NCI-H446 (cell line): Measurements from ENCODE around the gene TBC1D9.
"Not testable (repeated sequence)": the region's sequence is repeated elsewhere in the genome, so short reads cannot be mapped to it uniquely, and the experiment has no call there.

Experiments
- DNase-seq, 2 experiments: peaks; one replicate each; lab custom pipeline; 2025; lab: John Stamatoyannopoulos, UW

The TBC1D9 gene

DNA sequence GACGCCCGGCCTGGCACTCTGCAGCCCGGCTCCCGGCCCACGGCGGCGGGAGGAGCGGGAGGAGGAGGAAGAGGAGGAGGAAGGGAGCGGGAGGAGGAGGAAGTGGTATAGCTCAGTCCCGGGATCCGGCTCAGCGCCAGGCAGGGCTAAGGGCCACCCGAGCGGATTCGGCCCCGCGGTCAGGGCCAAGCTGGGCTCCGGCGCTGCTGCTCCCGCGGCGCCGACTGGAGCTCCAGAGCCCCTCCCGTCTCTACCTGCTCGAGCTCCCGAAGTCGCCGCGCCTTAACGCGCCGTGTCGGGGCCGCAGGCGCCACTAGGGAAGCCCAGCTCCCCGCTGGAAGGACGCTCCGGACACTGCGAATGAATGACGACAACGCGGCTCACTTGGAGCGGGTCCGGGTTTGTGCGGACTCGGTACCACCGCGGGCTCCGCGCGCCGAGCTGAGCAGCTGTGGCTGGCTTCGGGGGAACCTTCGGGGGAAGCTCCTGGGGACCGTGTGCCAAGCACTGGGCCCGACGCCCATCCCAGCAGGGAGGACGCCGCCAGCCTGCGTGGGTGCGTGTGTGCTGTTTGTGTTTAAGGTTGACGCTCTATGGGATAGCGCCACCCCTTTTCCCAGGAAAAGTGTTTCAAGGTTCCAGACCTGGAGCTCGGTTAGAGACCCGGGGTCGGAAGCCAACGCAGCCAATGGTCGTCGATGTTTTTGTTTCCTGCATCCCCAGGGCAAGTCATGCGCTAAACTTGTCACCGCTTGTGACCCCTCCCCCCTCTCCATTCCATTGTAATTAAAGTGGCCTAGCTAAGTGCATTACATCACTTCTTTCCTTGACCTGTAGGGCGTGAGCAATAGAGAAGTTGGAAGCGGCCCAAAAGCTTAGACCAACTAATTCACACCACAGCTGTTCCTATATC is at the start of gene TBC1D9:
TSS of gene TBC1D9 (minus strand) at position 67 of the 913 bp plus-strand sequence. CDS start 340 bp downstream, outside the sequence.
- peak; percentile 81 to 87 for DNase-seq

DNA sequence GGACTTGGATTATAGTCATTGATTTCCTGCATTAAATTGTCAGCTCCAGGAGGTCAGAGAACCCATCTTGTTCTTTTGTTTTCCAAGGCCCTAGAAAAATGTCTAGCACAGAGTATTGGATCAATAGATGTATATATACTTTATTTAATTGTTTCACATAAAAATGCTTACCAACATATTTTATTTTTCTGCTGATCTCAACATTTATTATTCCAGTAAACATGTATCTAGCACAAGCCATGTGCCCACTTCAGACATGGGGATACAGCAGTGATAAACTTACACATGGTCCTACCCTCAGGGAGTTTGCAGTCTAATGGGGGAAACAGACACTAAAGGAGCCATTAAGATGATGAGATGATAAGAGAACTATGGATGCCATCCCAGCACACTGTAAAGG is 49.1 kb upstream of the TBC1D9 start:
- no peak for DNase-seq

DNA sequence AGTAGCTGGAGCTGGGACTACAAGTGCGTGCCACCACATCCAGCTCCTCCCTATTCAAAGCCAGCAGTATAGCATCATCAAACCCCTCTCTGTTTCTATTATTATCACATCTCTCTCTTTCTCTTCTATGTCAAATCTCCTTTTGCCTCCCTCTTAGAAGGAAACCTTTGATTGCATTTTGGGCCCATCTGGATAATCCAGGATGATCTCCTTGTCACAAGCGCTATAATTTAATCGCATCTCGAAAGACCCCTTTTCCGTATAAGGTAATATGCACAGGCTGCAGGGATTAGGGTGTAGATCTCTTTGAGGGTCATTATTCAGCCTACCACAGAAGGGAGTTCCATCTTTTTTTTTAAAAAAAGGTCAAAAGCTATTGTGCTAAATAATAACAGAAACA is 46.4 kb upstream of the TBC1D9 start:
- DNase-seq: no peak

DNA sequence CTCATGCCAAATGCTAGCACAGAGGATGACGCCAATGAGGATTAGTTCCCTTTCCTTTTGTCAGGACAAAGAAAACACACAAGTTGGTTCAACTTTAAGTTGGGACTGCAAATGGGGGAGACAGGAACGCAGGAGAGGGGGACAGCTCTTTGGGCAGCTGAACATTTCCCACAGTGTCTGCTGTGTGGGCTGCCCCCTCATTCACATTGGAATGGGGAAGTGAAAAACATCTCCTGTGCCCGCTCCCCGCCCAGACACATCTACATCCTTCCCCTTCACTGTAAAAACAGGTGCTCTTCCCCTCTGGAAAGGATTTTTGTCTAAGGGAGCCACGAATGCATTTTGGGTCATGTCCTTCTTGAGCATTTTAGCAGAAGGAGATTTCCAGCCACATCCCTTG is 44.5 kb upstream of the TBC1D9 start:
- DNase-seq: no peak

DNA sequence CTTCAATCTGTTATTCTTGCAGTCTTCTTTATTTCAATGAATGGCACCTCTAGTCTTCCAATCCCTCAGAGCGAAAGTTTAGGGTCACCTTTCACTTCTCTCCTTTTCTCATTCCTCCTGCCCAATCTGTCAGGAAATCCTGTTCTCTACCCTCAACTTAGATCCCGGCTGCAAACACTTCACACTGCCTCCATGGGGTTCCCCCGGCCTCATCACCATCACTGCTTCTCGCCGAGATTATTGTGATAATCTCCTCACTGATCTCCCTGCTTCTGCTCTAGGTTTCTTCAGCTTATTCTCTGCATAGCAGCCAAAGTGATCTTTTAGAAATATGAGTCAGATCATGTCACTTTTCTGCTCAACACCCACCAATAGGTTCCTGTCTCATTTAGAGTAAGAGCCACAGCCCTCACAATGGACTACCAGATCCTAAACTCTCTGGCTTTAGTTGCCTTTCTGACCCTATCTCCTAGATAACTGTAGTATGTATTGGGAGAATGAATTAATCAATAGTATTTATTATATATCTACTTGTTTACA is 43.6 kb upstream of the TBC1D9 start:
- no peak for DNase-seq

DNA sequence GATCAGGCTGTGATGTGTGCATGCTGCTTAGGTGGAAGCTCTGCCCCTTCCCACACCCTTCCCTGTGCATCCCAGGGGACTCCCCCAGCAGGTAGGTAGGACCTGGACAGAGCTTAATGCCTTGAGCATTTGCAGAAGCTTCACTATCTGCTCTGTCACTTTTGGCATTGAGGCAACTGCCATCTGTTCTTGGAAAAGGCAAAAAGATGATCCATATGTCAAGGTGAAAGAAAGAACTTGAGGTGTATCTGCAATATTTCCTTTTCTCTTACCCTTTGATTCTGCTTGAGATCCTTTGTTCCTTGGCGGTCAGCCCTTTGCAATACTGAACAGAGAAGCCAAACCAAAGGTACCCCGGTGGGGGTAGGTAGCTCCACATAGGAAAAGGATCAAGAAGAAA is 37.1 kb upstream of the TBC1D9 start:
- no peak for DNase-seq

DNA sequence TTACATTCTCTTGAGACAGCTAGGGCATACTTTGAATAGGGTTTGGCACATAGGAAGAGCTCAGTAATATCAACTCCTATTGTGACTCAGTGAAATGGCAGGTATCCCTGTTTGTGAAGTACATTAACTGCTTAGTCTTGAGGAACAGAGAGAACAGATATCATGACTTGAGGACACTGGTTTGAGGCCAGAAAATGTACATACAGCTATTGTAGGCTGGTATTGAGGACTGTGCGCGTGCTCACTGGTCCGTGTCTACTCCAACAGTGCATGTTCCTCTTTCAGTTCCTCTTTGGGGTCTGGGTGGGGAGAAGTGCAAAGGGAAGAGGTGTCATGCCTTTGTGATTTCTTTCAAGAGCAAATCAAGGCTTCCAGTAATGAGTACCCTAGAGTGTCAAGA is 34.6 kb upstream of the TBC1D9 start:
- no peak for DNase-seq

DNA sequence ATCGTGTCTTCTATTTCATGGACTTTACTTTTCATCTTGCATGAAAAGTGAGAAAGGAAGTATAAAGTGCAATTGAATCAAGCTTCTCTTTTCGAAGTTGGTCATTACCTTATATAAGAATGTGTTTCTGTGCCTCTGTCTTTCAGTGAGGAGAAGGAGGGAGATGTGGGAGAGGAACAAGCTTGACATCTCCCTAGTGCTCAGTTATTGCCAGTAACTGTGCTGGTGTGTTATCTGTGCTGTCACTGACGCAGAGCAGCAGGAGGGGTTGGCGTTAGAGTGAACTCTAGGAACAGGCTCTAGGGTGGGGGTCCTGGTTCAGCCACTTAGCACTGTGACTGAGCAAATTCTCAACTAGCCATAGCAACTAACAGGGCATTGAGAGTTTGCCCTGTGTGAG is 34.0 kb upstream of the TBC1D9 start:
- no peak for DNase-seq

DNA sequence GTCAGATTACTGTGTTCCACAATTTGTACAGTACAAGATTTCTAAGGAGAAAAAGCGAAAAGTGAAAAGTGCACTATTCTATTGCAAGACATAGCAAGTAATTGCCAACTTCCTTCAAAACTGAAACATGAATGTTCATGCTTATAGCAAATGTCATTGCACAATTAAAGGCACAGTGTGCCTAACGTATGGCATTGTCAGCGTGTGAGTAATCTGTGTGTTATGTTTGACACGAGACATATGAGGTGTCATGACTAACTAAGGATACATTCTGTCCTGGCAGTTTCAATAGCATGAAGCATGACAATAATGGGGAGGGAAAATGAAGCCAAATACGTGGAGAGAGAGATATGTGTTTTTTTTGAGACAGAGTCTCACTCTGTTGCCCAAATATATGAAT is 33.6 kb upstream of the TBC1D9 start:
- DNase-seq: no peak

DNA sequence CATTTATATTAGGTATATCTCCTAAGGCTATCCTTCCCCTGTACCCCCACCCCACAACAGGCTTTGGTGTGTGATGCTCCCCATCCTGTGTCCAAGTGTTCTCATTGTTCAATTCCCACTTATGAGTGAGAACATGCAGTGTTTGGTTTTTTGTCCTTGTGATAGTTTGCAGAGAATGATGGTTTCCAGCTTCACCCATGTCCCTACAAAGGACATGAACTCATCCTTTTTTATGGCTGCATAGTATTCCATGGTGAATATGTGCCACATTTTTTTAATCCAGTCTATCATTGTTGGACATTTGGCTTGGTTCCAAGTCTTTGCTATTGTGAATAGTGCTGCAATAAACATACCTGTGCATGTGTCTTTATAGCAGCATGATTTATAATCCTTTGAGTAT is 26.6 kb upstream of the TBC1D9 start:
- DNase-seq: not testable (repeated sequence)

DNA sequence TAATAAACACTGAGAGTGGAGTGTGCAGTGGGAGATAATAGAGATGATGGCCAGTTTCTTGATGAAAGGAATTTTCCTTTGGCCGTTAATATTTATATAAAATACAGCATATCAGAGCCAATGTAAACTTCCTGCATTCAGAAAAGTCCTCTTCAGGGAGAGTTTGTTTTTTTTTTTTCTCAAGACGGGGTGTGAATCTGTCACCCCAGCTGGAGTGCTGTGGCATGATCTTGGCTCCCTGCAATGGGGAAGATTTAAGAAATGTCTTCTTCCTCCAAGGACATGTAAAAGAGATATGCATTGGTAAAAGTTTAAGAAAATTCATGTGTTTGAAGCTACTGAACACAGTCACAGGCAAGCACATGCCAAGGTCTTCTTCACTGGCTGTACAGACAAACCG is 25.4 kb upstream of the TBC1D9 start:
- no peak for DNase-seq

DNA sequence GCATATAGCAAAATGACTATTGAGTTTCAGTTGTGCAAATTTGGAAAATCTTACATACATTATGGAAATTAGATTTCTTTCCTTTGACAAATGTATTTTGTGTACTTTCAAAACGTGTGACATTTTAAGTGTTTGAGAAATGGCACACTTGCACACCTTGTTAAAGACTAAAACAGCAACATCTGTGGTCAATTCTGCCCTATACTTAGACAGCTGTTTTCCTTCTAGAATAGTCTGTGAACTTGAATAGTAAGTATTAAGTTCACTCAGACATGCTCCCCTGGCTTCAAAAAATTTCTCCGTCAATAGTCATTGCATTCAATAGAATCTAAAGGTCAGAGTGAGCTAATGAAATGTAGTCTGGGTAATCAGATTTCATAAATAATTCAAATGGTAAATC is 21.7 kb upstream of the TBC1D9 start:
- no peak for DNase-seq

DNA sequence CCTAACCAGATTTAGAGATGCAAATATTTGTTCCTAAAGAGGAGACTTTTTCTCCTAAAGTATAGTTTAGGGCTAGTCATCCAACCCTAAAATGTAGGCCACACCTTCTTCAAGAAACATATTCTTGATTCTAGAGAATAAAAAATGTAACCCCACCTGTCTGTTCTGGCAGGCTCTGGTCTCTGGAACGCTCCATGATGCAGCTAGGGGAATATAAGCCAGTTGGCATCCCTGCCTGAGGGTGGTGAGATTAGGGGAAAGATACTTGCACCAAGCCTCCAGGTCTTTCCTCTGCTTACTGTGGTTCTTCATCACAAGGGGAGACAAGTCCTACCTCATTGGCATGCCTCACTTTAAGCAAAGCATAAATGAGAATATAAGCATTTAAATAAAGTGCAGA is 21.2 kb upstream of the TBC1D9 start:
- DNase-seq: no peak

DNA sequence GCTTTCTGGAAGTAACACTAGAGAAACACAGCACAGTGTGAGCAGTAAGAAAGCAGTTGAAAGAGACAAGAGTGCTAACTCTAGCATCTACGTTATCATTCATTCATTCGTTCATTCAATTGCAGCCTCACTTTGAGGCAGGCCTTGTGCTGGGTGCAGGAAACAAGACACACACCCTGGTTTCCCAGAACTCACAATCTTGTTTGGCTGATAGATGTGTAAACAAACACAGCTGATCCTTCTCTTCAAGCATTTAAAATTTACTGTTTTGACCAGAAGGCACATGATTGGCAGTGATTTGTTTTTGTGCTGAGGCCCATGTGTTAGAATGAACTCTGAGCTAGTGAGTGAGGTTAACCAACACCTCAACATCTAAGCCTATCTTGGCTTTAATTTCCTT is 20.4 kb upstream of the TBC1D9 start:
- DNase-seq: no peak

DNA sequence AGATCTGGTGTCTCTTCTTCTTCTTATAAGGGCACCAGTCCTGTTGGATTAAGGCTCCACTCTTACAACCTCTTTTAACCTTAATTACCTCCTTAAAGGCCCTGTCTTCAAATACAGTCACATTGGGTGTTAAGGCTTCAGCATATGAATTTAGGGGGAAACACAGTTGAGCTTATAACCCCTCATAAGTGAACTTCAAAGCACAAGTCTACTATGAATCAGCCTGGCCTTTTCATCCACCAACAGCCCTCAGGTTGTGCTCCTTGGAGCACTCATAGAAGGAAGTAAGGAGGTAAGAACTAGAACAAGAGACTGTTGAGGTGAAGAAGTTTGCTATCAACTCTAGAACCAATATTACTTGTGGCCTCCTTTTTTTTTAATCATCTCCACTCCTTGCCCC is 18.8 kb upstream of the TBC1D9 start:
- no peak for DNase-seq

DNA sequence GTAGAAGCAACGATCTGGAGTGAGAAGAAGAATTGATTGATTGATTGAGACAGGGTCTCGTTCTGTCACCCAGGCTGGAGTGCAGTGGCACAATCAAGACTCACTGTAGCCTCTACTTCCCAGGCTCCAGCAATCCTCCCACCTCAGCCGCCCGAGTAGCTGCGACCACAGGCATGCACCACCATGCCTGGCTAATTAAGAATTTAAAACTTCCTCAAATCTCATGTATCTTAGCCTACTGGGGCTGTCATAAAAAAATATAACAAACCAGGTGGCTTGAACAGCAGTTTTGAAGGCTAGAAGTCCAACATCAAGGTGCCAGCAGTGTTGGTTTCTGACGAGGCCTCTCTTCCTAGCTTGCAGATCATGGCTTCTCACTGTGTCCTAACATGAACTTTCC is 18.3 kb upstream of the TBC1D9 start:
- DNase-seq: no peak

DNA sequence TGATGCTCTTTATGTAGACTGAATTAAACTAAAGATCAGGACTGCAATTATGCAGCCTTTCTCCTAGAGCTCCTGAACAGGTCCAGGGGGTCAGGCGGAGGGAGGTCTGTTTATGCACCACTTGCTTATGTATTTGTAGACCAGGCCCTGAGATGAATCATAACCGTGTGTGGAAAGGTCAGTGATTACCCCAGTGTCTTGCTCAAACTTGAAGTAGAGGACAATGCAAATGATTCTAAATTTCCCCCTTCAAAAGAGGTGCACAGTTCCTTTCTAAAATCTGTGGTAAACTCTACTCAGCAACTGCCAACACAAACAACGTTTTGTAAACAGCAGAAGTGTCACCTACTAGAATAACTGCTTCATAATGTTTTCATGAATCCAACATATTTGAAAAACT is 13.0 kb upstream of the TBC1D9 start:
- DNase-seq: no peak

DNA sequence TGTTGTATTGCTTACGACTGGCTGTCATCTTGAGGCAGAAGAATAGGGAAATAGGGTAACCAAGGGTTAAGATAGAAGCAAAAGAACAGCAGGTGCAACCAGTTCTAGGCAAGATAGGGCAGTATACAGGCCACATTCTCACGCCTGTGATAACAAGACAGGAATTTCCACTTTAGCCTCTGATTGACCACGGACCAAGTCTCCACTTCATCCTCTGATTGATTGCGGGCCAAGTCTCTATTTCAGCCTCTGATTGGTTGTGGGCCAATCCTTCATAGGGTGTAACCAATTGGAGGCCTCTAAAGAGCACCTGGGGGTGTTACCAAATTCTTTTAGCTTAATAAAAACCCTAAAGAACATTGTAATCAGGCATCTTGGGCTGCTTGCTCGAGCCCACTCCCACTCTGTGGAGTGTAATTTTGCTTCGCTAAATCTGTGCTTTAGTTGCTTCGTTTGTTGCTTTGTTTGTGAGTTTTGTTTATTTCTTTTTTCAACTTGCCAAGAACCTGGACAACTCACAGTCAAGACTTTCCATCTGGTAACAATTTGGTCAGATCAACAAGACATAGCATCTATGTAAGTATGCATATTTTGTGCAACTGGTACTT is 8.7 kb upstream of the TBC1D9 start:
- no peak for DNase-seq

DNA sequence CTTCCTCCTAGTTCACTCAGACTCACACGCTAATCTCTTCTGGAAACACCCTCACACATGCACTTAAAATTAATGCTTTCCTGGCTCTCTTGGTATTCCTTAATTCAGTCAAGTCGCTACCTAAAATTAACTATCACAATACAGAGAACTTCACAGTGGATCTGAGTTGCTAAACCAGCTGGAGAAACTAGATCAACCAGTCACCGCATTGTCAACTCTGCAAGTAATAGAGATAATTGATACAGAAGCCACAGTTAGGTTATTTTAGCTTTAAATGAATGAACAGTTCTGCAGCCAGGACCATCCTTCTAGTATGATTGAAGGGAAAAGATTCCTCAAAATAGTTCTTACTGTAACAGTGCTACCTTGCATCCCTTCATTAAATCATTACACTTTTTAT is 6.0 kb upstream of the TBC1D9 start:
- no peak for DNase-seq

DNA sequence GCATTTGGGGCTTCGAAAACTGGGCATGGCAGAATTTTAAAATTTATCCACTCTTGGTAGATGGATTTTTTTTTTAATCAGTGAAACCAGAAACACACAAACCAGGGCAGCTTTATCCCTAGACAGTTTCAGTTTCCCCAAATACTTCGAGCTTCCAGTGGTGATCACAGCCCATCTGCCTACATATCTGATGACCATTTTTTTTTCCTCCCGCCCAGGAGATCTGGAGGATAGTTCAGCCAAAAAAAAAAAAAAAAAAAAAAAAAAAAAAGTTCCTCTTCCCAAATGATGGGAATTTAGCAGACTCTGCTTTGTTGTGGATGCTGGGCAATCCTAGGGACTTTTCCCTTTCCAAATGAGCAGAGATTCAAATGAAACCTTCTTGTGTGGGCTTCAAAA is 1.0 kb upstream of the TBC1D9 start:
- DNase-seq: peak in 1 of 2 experiments; percentile 84

DNA sequence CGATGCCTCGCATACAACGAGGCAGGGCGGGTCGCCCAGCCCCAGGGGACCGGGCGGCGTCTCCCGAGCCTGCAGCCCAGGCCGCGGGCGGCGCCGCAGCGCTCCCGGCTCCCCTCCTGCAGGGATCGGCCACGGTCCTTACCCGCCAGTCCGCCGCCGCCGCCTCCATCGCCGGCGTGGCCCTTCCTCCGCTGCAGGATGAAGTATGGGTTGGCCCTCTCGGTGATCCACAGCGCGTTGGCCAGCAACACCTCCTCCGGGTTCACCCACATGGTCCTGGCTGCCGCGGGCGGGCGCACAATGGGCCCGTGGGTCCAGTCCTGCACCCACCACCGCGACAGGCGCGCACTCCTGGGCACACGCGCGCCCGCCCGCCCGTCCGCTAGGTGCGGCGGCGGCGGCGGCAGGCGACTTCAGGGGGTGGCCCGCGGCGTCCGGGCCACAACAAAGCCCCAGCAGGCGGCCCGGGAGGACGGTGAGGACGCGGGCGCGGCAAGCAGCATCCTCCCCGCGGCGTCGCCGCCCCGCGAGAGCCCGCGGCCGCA is 339 bp downstream of the TBC1D9 start:
- DNase-seq: peak in 1 of 2 experiments; percentile 42

DNA sequence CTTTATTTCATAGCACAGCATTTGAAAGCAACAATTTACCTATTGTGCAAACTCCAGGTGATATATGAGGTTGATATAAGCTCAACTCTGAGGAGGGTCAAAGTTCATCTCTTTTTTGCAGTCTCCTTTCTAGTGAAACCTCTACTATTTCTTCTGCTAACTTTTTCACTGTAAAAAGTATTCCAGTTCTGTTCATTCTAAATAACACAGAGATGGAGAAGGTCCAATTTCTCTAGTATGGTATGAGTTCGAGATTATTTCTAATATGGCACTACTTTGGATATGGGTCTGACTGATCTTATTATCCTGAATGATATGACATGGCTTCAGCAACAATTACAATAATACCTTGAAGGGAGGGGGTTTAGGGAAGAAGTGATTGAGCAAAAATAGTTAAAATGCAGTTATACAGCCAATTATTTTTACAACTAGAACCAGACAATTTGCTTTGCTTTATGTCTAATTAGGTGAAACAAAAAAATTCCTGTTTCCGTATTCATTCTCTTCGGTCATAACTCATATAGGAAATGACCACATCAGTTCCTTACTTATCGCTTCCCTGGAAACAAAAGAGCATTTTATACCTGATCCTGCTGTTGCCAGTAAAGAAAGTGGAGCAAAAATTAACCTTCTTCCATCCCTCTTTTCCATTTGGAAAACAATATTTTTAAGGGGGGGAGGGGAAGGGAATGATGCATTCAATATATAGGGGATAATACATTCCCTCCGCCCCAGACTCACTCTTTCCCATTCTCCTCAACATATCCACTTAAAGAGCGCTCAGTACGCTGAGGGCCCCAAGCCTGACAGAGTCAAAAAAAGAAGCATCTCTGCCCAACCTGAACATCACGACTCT is 1.0 kb downstream of the TBC1D9 start:
- DNase-seq: peak in 1 of 2 experiments; percentile 19
